Esophagus squamous epithelium (tissue), 4 donors: ENCODE results near the gene SPRYD7.

Experiments used
- POLR2A ChIP-seq, 4 donors: fragments of 450-650 bp; IDR thresholded peaks; one replicate each; pipeline ENCODE4 v1.6.1; 2017; ENCODE audit warnings: antibody characterized with exemption in 4 of 4, mild to moderate bottlenecking in 4 of 4, moderate library complexity in 3 of 4
- TF ChIP-seq, protein P1 (sequence below), 6 experiments: fragments of 450-650 bp in 4 of 6; fragments of 200-600 bp in 2 of 6; sonication (generic) in 2 of 6; IDR thresholded peaks; one replicate each; pipeline ENCODE4 v1.5.1; 2016 to 2019; ENCODE audit warnings: antibody characterized with exemption in 6 of 6, mild to moderate bottlenecking in 4 of 6, moderate library complexity in 4 of 6

DNA sequence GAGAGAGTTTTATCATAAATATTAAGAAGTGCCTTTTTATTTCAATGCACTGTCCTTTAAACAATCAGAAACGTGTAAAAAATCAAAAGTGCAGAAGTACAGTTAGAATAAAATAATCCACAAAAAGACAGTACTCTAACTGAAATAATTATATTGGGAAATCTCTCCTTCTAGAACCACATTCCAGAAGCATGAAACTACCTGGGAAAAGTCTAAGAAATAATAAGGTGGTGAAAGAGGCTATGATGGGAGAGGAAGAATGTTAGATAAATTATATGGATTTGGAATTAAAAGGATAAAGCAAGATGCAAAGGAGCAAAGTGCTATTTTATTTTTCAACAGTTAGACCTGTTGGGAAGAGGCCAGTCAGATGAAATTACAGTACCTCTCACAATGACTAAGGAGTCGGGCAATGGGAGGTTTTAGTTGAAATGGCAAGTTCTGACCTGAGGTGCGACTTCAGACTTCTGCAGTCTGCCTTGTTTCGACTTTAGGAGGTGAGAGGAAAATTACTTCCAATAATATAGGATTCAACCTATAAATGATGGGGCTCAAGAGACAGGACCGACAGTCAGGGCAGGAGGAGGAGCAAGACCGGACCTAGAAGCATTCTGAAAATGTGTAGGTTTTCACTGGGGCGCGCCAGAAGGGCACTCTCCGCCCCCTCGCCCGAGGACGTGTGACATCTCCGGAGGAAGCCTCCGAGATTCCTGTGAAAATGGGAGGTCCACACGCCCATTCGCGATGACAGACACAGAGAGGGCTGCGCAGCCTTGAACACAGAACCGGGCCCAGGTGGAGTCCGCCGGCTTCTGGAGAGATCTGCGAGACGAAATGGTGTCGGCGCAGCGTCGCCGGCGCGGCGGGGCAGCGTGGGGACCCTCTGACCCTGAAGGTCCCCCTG, 717 bp downstream of the SPRYD7 start:
- TF ChIP-seq, protein P1, sequence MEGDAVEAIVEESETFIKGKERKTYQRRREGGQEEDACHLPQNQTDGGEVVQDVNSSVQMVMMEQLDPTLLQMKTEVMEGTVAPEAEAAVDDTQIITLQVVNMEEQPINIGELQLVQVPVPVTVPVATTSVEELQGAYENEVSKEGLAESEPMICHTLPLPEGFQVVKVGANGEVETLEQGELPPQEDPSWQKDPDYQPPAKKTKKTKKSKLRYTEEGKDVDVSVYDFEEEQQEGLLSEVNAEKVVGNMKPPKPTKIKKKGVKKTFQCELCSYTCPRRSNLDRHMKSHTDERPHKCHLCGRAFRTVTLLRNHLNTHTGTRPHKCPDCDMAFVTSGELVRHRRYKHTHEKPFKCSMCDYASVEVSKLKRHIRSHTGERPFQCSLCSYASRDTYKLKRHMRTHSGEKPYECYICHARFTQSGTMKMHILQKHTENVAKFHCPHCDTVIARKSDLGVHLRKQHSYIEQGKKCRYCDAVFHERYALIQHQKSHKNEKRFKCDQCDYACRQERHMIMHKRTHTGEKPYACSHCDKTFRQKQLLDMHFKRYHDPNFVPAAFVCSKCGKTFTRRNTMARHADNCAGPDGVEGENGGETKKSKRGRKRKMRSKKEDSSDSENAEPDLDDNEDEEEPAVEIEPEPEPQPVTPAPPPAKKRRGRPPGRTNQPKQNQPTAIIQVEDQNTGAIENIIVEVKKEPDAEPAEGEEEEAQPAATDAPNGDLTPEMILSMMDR (IDR thresholded peaks at IDR 0.05): no peak
- TF ChIP-seq POLR2A (IDR thresholded peaks at IDR 0.05): no peak
